Panc1 (cell line): ENCODE results near the gene CLEC4M. TPM values are rescaled to one million over a fixed set of nuclear protein-coding genes. Genes with fewer than 3 reads are reported as not detected.

Experiments used
- ATAC-seq: fragments of 200-7000 bp; cut with Tn5 transposase; 2 replicates; pipeline ENCODE4 v1.9.1; 2020; ENCODE audit warnings: mild to moderate bottlenecking, moderate library complexity
- BruUV-seq: library from RNA; stranded (reverse); fragments of 400-500 nt; replicated peaks from 2 replicates; lab custom pipeline; 2021; lab: Mats Ljungman, UMichigan
- CTCF ChIA-PET: fragments of 300-600 bp; sonication (Branson Sonifier 250); formaldehyde crosslinking; loops from one replicate; lab custom pipeline; 2022; ENCODE audit warnings: antibody characterized with exemption; lab: Charles Lee
- POLR2A ChIA-PET: fragments of 300-600 bp; sonication (Branson Sonifier 250); formaldehyde crosslinking; loops from one replicate; lab custom pipeline; 2022; ENCODE audit warnings: antibody characterized with exemption; lab: Charles Lee
- DNase-seq: peaks from one replicate; pipeline ENCODE4 v3.0.0-alpha.2; 2010; ENCODE audit warnings: low read depth, low spot score
- H3K27ac ChIP-seq: 2 replicates; pipeline ENCODE4 v1.5.1; 2011; ENCODE audit warnings: mild to moderate bottlenecking, low read length, inconsistent platforms
- H3K27me3 ChIP-seq: fragments of 200-500 bp; sonication (Bioruptor generic); 2 replicates; pipeline ENCODE4 v1.6.0; 2014; ENCODE audit warnings: low read length, inconsistent platforms; ENCODE audit not compliant: control insufficient read depth, insufficient read depth
- H3K36me3 ChIP-seq: fragments of 200-500 bp; sonication (Bioruptor generic); 2 replicates; pipeline ENCODE4 v1.5.1; 2014; ENCODE audit warnings: inconsistent platforms, mild to moderate bottlenecking, low read length, moderate library complexity; ENCODE audit not compliant: control insufficient read depth, insufficient read depth
- H3K4me1 ChIP-seq: 2 replicates; pipeline ENCODE4 v1.5.1; 2011; ENCODE audit warnings: inconsistent platforms, mild to moderate bottlenecking, low read length, moderate library complexity; ENCODE audit not compliant: control insufficient read depth, insufficient read depth
- H3K4me3 ChIP-seq, 2 experiments: 2 replicates each; pipeline ENCODE4 v1.5.1; 2011 to 2012; ENCODE audit warnings: low read depth in 2 of 2, low read length in 2 of 2, mild to moderate bottlenecking in 2 of 2, inconsistent platforms in 1 of 2, moderate library complexity in 1 of 2
- H3K9me3 ChIP-seq: fragments of 200-500 bp; sonication (Bioruptor generic); 2 replicates; pipeline ENCODE4 v1.5.1; 2014; ENCODE audit warnings: low read depth, mild to moderate bottlenecking, inconsistent platforms, low read length, moderate library complexity; ENCODE audit not compliant: control insufficient read depth, insufficient read depth
- POLR2AphosphoS5 ChIP-seq: IDR thresholded peaks from 2 replicates; pipeline ENCODE4 v1.6.1; 2012; ENCODE audit warnings: mild to moderate bottlenecking, low read depth, low read length, moderate library complexity
- SIN3A ChIP-seq: IDR thresholded peaks from 2 replicates; pipeline ENCODE4 v1.6.1; 2012; ENCODE audit warnings: low read depth, mild to moderate bottlenecking, low read length, moderate library complexity, borderline replicate concordance; ENCODE audit not compliant: insufficient read depth
- TCF7L2 ChIP-seq: IDR thresholded peaks from 2 replicates; pipeline ENCODE4 v1.6.1; 2011; ENCODE audit warnings: mild to moderate bottlenecking, low read depth, low read length, inconsistent platforms
- in situ Hi-C: cut with HindIII; loops from 2 replicates; pipeline ENCODE4 v1.10.0; 2016; ENCODE audit warnings: low sequenced_read_pairs, low pct_unique_long_range_greater_than_20kb
- intact Hi-C: fragments of 100-400 bp; cut with micrococcal nuclease; formaldehyde crosslinking; loops from one replicate; pipeline ENCODE4 v1.10.0; 2022; ENCODE audit not compliant: unreplicated experiment
- total RNA-seq: library from RNA; stranded (reverse); gene quantifications from one replicate; pipeline ENCODE4 v1.2.1, GENCODE V29; 2021; ENCODE audit not compliant: unreplicated experiment
- TF ChIP-seq, protein P1 (sequence below): fragments of 450-650 bp; IDR thresholded peaks from 2 replicates; pipeline ENCODE4 v1.5.1; 2017; ENCODE audit warnings: mild to moderate bottlenecking
- TF ChIP-seq, protein P2 (sequence below), 2 experiments: IDR thresholded peaks; 2 replicates each; pipeline ENCODE4 v1.6.1; 2011 to 2012; ENCODE audit warnings: low read depth in 2 of 2, control low read depth in 1 of 2, low read length in 1 of 2, mild to moderate bottlenecking in 1 of 2, moderate library complexity in 1 of 2; ENCODE audit not compliant: insufficient read depth in 1 of 2

The CLEC4M gene
- total RNA-seq, 1 experiment from 2014 or later: not detected

DNA sequence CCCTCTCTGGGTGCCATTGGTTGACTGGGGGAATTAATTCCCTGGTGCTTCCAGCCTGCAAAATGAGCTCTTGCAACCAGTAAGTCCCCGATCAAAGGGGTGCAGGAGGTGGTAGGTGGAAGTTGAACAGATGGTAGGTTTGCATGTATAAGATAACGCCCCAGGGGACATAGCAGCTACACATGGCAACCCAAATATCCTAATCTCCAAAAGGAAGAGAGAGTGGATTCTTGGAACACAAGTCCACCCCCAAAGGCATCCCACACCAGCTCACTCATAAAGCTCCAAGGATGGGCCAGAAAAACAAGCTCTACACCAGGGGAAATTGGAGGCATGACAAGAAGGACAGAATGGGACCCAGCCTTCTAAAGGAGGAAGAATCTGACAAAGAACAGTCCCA is 20.5 kb upstream of the CLEC4M start:
- intact Hi-C loops (no loop called here), in situ Hi-C loops (no loop called here)
- TF ChIP-seq TCF7L2 (no peak), POLR2AphosphoS5 (no peak), SIN3A (no peak)
- TF ChIP-seq, protein P1, sequence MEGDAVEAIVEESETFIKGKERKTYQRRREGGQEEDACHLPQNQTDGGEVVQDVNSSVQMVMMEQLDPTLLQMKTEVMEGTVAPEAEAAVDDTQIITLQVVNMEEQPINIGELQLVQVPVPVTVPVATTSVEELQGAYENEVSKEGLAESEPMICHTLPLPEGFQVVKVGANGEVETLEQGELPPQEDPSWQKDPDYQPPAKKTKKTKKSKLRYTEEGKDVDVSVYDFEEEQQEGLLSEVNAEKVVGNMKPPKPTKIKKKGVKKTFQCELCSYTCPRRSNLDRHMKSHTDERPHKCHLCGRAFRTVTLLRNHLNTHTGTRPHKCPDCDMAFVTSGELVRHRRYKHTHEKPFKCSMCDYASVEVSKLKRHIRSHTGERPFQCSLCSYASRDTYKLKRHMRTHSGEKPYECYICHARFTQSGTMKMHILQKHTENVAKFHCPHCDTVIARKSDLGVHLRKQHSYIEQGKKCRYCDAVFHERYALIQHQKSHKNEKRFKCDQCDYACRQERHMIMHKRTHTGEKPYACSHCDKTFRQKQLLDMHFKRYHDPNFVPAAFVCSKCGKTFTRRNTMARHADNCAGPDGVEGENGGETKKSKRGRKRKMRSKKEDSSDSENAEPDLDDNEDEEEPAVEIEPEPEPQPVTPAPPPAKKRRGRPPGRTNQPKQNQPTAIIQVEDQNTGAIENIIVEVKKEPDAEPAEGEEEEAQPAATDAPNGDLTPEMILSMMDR: no peak
- TF ChIP-seq, protein P2, sequence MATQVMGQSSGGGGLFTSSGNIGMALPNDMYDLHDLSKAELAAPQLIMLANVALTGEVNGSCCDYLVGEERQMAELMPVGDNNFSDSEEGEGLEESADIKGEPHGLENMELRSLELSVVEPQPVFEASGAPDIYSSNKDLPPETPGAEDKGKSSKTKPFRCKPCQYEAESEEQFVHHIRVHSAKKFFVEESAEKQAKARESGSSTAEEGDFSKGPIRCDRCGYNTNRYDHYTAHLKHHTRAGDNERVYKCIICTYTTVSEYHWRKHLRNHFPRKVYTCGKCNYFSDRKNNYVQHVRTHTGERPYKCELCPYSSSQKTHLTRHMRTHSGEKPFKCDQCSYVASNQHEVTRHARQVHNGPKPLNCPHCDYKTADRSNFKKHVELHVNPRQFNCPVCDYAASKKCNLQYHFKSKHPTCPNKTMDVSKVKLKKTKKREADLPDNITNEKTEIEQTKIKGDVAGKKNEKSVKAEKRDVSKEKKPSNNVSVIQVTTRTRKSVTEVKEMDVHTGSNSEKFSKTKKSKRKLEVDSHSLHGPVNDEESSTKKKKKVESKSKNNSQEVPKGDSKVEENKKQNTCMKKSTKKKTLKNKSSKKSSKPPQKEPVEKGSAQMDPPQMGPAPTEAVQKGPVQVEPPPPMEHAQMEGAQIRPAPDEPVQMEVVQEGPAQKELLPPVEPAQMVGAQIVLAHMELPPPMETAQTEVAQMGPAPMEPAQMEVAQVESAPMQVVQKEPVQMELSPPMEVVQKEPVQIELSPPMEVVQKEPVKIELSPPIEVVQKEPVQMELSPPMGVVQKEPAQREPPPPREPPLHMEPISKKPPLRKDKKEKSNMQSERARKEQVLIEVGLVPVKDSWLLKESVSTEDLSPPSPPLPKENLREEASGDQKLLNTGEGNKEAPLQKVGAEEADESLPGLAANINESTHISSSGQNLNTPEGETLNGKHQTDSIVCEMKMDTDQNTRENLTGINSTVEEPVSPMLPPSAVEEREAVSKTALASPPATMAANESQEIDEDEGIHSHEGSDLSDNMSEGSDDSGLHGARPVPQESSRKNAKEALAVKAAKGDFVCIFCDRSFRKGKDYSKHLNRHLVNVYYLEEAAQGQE (IDR thresholded peaks at IDR 0.05; ENCODE audit: insufficient read depth in 1 of 2, low read depth in 2 of 2, low read length in 1 of 2): no peak
- Histone ChIP-seq H3K27me3 (no peaks in the 10 kb centered on the region), H3K27ac (no peak overlapping the region), H3K36me3 (no peaks in the 10 kb centered on the region), H3K9me3 (no peaks in the 10 kb centered on the region), H3K4me1 (no peaks in the 10 kb centered on the region), H3K4me3 (no peak overlapping the region)
- POLR2A ChIA-PET: no interaction called here
- no TSS peak for BruUV-seq
- DNase-seq: no peak
- CTCF ChIA-PET: no interaction called here
- no peak for ATAC-seq

DNA sequence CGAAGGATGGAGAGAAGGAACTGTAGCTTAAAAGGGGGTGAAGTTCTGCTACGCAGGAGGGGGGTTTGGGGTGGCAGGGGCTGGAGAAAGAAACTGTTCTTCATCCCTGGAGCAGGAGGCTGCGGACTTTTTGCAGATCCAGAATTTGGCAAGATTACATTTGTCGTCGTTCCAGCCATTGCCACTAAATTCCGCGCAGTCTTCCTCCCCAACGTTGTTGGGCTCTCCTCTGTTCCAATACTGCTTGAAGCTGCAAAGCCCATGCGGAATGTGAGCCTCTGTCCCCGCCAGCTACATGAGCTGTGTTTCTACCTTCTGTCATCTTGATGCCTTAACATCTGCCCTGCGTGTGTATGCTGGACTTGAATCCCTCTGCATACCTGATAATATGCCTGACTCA is 20.1 kb upstream of the CLEC4M start:
- DNase-seq: no peak
- no peak for ATAC-seq
- ChIA-PET CTCF (no interaction called here), POLR2A (no interaction called here)
- intact Hi-C loops (no loop called here), in situ Hi-C loops (no loop called here)
- Histone ChIP-seq H3K9me3 (no peaks in the 10 kb centered on the region), H3K27ac (no peak overlapping the region), H3K27me3 (no peaks in the 10 kb centered on the region), H3K36me3 (no peaks in the 10 kb centered on the region), H3K4me3 (no peak overlapping the region), H3K4me1 (no peaks in the 10 kb centered on the region)
- TF ChIP-seq TCF7L2: no peak
- TF ChIP-seq SIN3A: no peak
- TF ChIP-seq, protein P1: no peak
- TF ChIP-seq POLR2AphosphoS5: no peak
- TF ChIP-seq, protein P2 (IDR thresholded peaks at IDR 0.05; ENCODE audit: insufficient read depth in 1 of 2, low read depth in 2 of 2, low read length in 1 of 2): no peak
- no TSS peak for BruUV-seq
